ENCODE data around the gene PCBP3.

DNA sequence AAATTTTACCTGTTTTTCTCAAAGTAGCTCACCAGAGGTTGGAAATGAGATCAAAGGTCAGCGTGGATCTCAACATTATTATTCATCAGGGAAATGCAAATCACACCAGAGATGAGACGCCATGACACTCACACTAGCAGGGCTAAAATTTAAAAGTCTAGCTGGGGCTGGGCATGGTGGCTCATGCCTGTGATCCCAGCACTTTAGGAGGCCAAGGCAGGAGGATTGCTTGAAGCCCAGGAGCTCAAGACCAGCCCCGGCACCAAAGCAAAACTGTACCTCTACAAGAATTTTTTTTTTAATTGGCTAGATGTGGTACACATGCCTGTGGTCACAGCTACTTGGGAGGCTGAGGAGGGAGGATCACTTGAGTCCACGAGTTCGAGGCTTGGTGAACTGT is 41.4 kb upstream of the PCBP3 start:
- TF ChIP-seq, protein P1, sequence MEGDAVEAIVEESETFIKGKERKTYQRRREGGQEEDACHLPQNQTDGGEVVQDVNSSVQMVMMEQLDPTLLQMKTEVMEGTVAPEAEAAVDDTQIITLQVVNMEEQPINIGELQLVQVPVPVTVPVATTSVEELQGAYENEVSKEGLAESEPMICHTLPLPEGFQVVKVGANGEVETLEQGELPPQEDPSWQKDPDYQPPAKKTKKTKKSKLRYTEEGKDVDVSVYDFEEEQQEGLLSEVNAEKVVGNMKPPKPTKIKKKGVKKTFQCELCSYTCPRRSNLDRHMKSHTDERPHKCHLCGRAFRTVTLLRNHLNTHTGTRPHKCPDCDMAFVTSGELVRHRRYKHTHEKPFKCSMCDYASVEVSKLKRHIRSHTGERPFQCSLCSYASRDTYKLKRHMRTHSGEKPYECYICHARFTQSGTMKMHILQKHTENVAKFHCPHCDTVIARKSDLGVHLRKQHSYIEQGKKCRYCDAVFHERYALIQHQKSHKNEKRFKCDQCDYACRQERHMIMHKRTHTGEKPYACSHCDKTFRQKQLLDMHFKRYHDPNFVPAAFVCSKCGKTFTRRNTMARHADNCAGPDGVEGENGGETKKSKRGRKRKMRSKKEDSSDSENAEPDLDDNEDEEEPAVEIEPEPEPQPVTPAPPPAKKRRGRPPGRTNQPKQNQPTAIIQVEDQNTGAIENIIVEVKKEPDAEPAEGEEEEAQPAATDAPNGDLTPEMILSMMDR (IDR thresholded peaks at IDR 0.05; ENCODE audit: borderline replicate concordance, extremely low read depth, low read length, poor library complexity, severe bottlenecking) = no peak
- no peak for TF ChIP-seq EZH2 (IDR thresholded peaks at IDR 0.05; ENCODE audit: borderline replicate concordance, low read depth, low read length, severe bottlenecking)
